Stimulated activated CD4-positive, alpha-beta T cell treated with anti-CD3 and anti-CD28 coated beads, Interleukin-1b, Interleukin-23, amount 100 ng/mL, for 4 hours (primary cell): ENCODE data around the gene SFSWAP.
A peak's percentile ranks its signal among the peaks of the same experiment; 100 is the strongest.
"Not testable (repeated sequence)": the region's sequence is repeated elsewhere in the genome, so short reads cannot be mapped to it uniquely, and the experiment has no call there.

Source experiments
- DNase-seq, 2 donors: peaks; one replicate each; pipeline ENCODE4 v3.0.0-alpha.2; 2020; ENCODE audit warnings: low read depth in 2 of 2

SFSWAP gene

GRCh38 chr12:131809476-131810254 lies 98.8 kb downstream of the SFSWAP start:
- not testable (repeated sequence) for DNase-seq

GRCh38 chr12:131810726-131811125 lies 99.8 kb downstream of the SFSWAP start:
- no peak for DNase-seq

DNA sequence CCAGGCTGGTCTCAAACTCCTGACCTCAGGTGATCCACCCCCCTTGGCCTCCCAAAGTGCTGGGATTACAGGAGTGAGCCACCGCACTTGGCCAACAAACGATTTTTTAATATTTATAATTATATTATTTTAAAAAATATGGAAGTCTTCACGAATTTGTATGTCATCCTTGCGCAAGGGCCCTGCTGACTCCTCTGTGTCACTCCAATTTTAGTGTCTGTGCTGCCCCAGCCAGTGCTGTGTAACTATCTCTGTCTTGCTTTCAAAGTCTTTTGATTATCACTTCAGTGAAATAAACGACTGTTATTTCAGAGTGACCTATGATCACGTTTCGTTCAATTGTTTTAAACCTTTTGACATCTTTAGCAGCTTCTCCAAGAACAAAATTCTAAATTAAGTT lies 104.2 kb downstream of the SFSWAP start:
- no peak for DNase-seq

DNA sequence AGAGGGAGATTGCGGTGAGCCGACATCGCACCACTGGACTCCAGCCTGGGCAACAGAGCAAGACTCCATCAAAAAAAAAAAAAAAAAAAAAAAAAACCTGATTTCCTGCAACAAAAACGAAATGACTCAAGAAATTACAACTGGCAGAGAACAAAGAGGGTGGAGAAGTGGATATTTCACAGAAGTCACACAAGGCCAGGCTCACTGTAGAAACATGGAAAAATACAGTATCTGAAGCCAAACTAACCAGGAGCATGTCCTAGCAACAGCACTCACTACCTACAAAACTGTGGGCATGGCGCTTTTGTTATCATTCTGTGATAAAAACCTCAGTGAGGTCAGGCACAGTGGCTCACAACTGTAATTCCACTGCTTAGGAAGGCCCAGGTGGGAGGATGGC lies 105.6 kb downstream of the SFSWAP start:
- DNase-seq: no peak

- DNase-seq: no peak
Observed at GRCh38 chr12:131817241-131817640, 106.4 kb downstream of the SFSWAP start.

DNA sequence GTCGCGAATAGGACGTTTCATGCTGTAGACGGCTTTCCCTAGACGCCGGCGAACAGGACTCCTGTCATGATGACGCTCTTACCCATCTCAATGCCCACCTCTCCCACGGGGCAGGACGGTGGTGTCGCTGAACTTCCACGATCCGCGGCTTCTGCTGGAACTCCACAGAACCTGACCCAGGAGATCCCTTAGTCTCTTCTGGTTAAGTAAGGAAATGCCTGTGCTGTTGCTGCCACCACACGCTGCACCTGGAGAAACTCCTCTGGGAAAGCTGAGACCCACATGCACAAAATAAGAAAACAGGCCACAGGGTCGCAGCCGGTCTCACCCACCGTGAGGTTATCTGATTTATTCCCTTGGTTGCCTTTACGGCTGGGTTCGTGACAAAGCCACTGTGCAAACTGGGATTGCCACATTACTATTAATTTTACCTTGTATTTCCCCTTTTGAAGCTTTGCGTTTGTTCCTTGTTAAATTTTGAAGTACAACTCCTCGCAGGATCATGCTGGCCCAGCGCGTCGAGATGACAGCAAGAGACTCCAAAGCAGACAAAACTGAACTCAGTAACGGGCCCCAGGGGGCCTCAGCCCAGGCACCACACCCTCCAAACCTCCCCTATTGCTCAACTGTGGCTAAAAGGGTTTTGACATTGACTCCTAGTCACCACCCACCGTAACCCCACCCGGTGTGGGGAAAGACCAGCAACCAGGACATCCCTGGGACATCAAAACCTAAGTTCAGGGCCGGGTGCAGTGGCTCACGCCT lies 108.1 kb downstream of the SFSWAP start:
- DNase-seq: no peak

GRCh38 chr12:131824450-131824849 lies 113.6 kb downstream of the SFSWAP start:
- DNase-seq: no peak

GRCh38 chr12:131825146-131825892 lies 114.4 kb downstream of the SFSWAP start:
- DNase-seq: no peak

DNA sequence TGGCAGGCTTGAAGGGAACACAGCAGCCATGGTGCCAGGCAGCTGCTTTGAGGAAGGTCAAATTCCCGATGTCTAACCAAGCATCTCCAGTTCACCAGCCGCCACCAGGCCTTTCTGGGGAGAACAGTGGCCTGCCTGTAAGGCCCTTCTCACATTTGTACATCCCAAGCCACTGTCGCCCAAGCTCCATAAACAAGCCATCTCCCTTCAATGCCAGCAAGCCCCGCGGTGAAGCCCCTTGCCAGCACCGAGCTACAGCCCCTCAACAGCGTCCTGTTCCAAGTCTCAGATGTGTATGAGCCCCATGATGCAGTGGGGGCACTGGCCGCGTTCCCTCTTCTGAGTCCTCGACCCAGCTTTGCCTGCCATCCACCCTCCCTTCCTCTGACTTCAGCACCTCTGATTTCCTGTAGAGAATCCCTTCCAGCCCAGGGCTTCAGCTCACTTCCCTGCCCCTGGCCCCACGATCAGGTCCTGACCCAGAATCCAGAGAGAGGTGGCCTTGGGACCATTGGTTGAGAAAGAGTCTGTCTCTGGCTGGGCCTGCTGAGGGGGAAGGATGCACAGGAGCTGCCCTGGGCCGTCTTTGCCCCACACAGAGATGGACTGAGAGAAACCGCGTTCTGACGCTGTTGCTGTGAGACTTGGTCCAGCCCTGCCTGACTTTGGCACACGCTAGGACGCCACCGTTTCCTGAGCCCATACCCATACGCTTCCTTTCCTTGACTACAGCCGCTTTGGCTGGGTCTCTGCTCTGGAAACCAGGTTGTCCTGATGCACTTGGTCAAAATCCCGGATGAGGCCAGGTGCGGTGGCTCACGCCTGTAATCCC lies 115.4 kb downstream of the SFSWAP start:
- DNase-seq: no peak

DNA sequence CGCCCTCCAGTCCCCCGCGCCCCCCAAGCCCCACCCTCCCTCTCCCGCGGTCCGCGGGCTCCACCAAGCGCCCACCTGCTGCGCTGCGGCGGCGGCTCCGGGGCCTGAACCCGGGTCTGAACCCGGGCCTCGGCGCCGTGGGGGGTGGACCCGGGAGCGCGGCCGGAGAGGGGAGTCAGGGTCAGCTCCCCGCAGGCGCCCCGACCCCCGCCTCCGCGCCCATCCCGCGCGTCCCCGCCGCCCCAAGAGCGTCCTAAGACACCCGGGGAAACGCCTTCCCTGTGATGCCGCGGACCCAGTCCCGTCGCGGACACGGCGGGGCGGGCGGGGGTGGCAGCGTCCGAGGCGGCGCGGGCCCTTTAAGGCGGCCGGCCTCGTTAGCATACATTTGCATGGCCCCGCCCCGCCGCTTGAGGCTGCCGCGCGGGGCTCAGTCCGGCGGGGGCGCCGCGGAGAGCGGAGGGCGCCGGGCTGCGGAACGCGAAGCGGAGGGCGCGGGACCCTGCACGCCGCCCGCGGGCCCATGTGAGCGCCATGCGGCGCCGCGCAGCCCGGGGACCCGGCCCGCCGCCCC lies 117.2 kb downstream of the SFSWAP start, which contains the start of gene MMP17:
Gene MMP17, plus strand, starts transcription at position 433 of the 574 bp plus-strand sequence. Its CDS starts 102 bp downstream, at position 535.
- peak in 1 of 2 donors; percentile 36 for DNase-seq

DNA sequence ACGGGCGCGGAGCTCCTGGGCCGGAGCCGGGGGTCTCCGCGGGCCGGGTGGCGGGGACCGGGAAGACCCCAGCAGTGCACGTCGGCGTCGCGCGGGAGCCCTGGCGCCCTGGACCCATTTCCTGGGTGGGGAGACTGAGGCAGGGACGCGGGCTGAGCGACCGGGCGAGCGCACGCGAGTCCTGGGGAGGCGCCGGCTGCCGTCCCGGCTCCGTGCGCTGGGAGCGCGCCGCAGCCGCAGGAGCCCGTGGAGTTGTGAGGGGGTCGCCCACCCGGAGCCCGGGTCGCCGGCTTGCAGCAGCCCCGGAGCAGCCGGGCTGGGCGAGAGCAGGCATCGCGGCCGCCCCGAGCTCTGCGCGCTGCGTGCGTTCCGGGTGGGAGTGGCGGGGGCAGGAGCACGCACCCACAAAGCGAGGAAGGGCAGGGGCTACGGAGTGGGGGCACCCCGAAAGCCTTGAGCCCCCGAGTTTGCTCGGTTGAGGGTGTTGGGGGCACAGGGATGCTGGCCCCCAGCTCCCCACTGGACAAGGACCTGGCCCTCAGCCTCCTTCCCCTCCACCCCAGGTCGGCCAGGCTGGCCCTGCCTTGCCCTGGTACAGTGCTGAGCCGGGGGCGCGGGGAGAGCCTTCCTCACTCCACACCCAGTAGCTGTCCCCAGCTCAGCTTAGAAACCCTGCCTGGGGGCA lies 117.9 kb downstream of the SFSWAP start:
- no peak for DNase-seq

- DNase-seq: no peak
Observed at GRCh38 chr12:131829356-131829747, 118.5 kb downstream of the SFSWAP start.

DNA sequence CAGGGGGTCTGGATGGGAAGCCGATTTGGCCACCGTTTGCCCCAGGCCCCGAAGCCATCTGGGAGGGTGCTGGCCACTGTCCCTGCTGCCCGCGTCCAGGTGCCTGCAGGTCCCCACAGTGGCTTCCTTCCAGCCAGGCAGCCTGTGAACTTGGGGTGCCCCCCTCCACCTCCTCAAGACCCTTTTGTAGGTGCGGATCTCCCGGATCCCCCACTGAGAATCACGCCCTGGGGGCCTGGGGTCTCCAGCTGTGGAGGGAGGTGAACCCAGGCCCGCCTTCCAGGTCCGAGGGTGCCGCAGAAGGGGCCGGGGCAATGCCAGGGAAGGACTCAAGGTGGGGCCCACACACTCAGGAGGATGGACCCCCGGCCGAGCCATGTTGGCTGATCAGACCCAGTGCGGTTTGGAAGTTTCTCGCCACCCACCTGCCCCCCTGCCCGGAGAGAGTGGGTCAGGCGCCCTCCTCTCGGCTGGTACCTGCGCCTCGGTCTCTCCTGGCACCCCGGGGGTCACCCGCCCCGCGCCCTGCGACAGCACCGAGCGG lies 119.0 kb downstream of the SFSWAP start:
- DNase-seq: no peak

- DNase-seq: no peak
Observed at GRCh38 chr12:131830335-131830913, 119.5 kb downstream of the SFSWAP start.

DNA sequence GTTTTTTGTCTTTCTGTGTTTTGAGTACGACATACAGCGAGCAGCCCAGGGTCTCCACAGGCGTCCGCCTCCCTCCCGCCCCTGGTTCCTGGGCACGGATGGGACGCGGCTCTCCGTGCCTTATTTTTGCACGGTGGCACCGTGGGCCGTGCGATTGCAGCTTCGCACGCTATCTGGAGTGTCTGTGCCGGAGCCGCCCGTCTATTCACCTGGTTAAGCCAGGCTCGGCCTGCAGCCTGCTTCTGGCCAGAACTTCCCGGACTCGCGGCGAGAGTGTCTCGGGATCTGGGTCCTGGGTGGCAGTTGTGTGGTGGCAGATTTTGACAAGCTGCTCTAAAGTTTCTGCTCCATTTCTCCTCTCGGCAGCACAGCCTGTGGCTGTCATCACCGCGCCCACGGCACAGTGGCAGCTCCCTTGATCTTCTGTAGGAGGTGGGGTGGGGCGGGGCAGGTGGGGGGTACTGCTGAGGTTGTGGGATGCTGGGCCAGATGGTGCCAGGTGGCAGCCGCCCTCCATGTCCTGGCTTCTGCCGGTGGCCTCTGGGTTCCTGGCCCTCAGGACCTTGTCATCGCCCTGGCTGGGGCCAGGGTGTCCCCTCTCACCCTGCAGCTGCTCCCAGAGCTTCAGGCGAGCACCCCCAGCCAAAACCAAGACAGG lies 120.2 kb downstream of the SFSWAP start:
- DNase-seq: peak; percentile 24 to 38

GRCh38 chr12:131831635-131832041 lies 120.7 kb downstream of the SFSWAP start:
- DNase-seq: no peak

GRCh38 chr12:131832321-131833231 lies 121.7 kb downstream of the SFSWAP start:
- no peak for DNase-seq

DNA sequence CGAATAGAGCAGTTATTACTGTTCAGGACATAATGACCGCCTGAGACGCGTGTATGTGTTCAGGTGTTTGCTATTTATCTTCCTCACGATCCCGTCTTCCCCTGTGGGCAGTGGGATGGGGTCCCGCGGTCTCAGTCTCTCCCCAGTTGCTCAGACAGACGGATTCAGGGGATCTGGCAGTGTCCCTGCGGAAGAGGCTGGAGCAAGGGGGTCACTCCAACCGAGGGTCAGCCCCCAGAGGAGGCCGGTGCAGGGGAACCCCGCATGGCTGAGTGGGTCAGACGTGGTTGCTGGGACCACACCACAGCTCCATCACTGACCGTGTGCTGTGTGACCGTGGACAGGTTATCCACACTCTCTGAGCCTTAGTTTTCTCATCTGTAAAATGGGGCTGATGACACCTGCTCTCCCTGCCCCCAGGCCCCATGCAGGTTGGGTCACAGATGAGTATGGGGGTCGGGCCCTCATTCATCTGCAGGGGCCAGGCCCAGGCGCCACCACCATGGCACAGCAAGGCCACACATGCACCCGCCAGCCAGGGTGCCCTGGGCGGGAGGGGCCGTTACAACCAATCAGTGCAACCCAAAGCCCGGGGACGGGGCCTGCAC lies 122.5 kb downstream of the SFSWAP start:
- no peak for DNase-seq
